HG03378 (cell line): ENCODE data around the gene CEND1.
A peak's percentile ranks its signal among the peaks of the same experiment; 100 is the strongest.

Experiments
- ATAC-seq: cut with Tn5 transposase; IDR thresholded peaks from one replicate; pipeline ENCODE4 v1.9.1; 2021; ENCODE audit warnings: mild to moderate bottlenecking, moderate library complexity; ENCODE audit not compliant: unreplicated experiment

CEND1 gene

GRCh38 chr11:779955-780532 is 9.8 kb downstream of the CEND1 start:
- ATAC-seq = no peak

GRCh38 chr11:778976-779954 is 10.6 kb downstream of the CEND1 start:
- no peak for ATAC-seq

GRCh38 chr11:777288-778255 is 12.3 kb downstream of the CEND1 start, which contains the start of gene GATD1:
TSS of gene GATD1 (minus strand) at chr11:777487. CDS start at chr11:777462, 25 bp downstream.
- peak; percentile 39 for ATAC-seq

GRCh38 chr11:776561-777287 is 13.2 kb downstream of the CEND1 start:
- peak; percentile 7 for ATAC-seq

- no peak for ATAC-seq
Observed at GRCh38 chr11:776263-776560, 13.7 kb downstream of the CEND1 start.

- no peak for ATAC-seq
Observed at GRCh38 chr11:774873-775592, 14.9 kb downstream of the CEND1 start.

GRCh38 chr11:773830-774229 is 16.1 kb downstream of the CEND1 start:
- ATAC-seq = no peak

- no peak for ATAC-seq
Observed at GRCh38 chr11:773425-773824, 16.5 kb downstream of the CEND1 start.

- no peak for ATAC-seq
Observed at GRCh38 chr11:772429-773390, 17.2 kb downstream of the CEND1 start.

- no peak for ATAC-seq
Observed at GRCh38 chr11:771617-772204, 18.2 kb downstream of the CEND1 start.

GRCh38 chr11:770642-771616 is 19.0 kb downstream of the CEND1 start:
- no peak for ATAC-seq

GRCh38 chr11:769887-770641 is 19.8 kb downstream of the CEND1 start:
- ATAC-seq = no peak

GRCh38 chr11:767238-767637 is 22.7 kb downstream of the CEND1 start:
- no peak for ATAC-seq

GRCh38 chr11:766936-767210 is 23.0 kb downstream of the CEND1 start:
- ATAC-seq = no peak

GRCh38 chr11:766106-766935 is 23.6 kb downstream of the CEND1 start:
- ATAC-seq = no peak

- ATAC-seq = no peak
Observed at GRCh38 chr11:765802-766091, 24.1 kb downstream of the CEND1 start.
